GM12875 (cell line): Measurements from ENCODE around the gene CENPV.
"Not testable (repeated sequence)": the region's sequence is repeated elsewhere in the genome, so short reads cannot be mapped to it uniquely, and the experiment has no call there.

ENCODE experiments used
- H3K4me3 ChIP-seq: one replicate; pipeline ENCODE4 v1.5.1; 2011; ENCODE audit warnings: low read depth, low read length, control low read depth
- CTCF ChIP-seq: IDR thresholded peaks from 2 replicates; pipeline ENCODE4 v1.5.1; 2011; ENCODE audit warnings: low read depth, mild to moderate bottlenecking, control low read depth, inconsistent platforms, low read length, moderate library complexity, borderline replicate concordance; ENCODE audit not compliant: insufficient read depth

The CENPV gene

GRCh38 chr17:16297367-16298139, 55.7 kb downstream of the CENPV start:
- TF ChIP-seq CTCF, result no peak
- H3K4me3 ChIP-seq, result no peak overlapping the region

DNA sequence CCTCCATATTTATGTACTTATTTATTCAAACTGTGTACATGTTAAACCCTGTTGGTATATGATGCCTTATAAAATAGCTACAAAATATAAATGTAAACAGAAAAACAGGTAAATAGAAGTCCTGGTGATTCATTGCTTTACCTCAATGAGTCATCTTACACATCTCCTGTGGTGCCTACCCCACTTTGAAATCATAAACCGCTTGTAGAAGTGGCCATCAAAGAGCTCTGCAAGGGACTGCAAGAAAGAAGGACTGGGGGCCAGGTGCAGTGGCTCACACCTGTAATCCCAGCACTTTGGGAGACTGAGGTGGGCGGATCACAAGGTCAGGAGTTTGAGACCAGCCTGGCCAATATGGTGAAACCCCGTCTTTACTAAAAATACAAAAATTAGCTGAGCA, 57.2 kb downstream of the CENPV start:
- not testable (repeated sequence) for H3K4me3 ChIP-seq

- no peak overlapping the region for H3K4me3 ChIP-seq
- no peak for TF ChIP-seq CTCF
These were observed 58.7 kb downstream of the CENPV start for GRCh38 chr17:16294560-16294959.

DNA sequence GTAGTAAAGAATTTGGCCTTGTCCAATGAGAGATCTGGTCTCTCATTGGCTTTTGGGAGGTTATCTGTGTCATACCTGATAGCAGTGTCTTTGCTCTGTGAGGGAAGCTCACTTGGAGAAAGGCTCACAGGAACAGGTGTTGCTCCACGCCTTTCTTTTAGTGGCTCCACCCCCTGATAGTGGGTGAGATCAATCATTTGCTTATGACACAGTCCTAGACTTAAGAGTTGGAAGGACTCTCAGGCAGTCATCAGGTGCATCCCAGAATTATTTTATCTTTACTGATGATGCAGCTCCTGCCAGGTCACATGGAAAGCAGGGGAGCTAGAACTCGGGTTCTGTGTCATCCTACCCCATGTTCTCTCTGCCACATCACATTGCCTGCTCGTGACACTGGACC, 59.3 kb downstream of the CENPV start:
- H3K4me3 ChIP-seq, result no peak overlapping the region
- TF ChIP-seq CTCF, result no peak
